GM11168 (cell line): ENCODE results near the gene TMEM106C.

Source experiments
- in situ Hi-C: fragments of 300-500 bp; cut with MboI; formaldehyde crosslinking; loops from one replicate; pipeline ENCODE4 v1.12.0; 2022; ENCODE audit warnings: low sequenced_read_pairs; ENCODE audit not compliant: unreplicated experiment

TMEM106C gene

DNA sequence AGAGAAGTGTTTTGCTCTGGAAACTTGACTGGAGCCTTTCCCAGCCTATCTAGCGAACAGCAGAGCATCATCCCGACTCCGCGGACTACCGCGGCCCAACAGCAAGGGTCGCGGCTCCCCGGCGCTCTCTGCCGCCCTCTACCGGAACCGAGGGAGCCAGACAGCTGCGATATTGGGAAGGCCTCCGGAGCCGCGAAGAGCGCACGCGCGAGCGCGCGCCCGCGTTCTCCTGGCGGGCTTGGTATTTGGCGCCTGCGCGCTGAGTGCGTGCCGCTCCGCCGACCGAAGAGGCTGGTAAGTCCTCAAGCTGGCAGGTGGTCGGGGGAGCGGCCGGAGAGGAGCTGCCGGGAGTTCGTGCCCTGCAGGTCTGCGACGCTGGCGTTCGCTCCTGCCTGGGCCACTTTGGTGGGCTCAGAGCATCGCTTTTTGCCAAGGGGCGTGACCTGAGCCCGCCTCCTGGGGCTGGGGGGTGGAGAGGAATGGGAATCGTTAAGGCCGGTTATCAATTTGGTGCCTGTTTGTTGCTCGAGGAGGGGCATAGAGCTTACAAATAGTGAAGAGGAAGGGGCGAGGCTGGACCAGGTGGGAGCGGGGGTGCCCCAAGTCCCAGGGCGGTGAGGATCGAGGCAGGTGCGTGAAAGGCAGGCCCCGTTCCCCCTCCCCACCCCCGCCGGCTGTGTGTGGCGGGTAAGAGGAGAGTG is at the start of gene TMEM106C:
Gene TMEM106C, plus strand, starts transcription at position 257 of the 701 bp plus-strand sequence. CDS start 641 bp downstream, outside the sequence.
- in situ Hi-C loops: no loop called here

GRCh38 chr12:47920913-47921312 is 42.5 kb upstream of the TMEM106C start:
- in situ Hi-C loops: no loop called here

DNA sequence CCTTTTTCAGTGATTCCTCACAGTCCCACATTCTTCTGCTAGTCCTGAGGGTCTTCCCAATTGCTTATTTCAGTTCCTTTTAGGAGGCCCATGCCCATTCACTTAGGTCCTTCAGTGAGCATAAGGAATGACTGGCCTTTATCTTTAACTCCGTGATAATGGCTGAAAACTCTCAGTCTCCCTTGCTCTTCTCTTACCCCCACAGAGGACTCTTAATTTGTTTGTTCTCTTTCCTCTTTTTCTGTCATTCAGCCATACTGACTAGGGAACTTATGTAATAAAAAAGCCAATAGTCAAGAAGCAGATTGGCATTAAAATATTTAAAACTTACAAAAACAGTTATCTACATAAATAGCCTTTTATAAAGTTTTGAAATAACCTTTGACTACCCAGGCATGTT is 41.5 kb upstream of the TMEM106C start:
- in situ Hi-C loops: no loop called here

- in situ Hi-C loops: no loop called here
These were observed 36.0 kb upstream of the TMEM106C start for GRCh38 chr12:47927346-47927745.

GRCh38 chr12:47930634-47931033 is 32.8 kb upstream of the TMEM106C start:
- in situ Hi-C loops: no loop called here

- in situ Hi-C loops: no loop called here
These were observed 32.2 kb upstream of the TMEM106C start for GRCh38 chr12:47931187-47931586.

DNA sequence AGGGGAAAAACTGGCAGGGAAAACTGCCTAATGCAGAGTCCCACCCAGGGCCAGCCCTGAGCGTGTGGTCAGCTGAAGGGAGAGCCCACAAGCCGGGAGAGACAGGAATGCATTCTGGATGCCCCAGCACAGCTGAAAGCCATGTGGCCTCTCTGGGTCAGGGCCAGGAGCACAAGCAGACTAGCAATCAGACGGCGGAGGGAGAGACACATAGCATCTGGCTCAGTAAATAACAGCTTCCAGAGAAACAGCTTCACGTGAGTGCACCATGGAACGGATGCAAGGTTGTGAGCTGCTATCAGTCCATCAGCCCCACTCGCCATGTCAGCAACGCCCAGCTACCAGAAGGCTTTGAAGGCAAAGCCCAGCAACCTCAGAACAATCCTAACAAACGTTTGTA is 28.2 kb upstream of the TMEM106C start:
- in situ Hi-C loops: no loop called here

DNA sequence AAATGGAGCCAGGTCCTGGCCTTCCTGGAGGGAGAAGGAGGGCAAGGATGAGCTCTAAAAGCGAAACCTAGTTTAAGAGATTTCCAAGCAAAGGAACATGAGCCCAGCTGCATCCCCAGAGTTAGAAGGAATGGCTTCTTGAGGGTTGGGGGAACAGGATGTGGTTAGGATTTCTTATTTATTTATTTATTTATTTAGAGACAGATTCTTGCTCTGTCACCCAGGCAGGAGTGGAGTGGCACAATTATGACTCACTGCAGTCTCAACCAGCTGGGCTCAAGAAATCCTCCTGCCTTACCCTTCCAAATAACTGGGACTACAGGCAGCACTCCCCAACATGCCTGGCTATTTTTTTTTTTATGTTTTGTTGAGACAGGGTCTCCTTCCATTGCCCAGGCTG is 25.3 kb upstream of the TMEM106C start:
- in situ Hi-C loops: no loop called here

DNA sequence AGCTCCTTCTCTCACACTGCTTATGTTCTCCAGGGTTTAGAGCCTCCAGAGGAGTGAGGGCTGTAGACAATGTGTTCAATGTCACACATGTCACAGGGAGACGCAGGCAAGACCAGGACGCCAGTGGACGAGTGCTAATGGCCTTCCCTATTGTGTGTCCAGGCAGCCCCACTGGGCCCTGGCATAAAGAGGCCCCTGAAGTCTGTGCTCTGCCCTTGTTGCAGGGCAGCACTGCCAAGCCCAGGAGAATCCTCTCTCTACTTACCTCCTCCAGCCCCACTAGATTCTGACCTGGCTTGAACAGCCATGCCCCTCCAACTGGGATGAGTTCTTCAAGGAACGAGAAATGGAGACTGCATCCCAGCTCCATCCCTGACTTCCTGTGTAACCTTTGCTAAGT is 24.8 kb upstream of the TMEM106C start:
- in situ Hi-C loops: no loop called here

- in situ Hi-C loops: no loop called here
These were observed 24.3 kb upstream of the TMEM106C start for GRCh38 chr12:47939009-47939601.

DNA sequence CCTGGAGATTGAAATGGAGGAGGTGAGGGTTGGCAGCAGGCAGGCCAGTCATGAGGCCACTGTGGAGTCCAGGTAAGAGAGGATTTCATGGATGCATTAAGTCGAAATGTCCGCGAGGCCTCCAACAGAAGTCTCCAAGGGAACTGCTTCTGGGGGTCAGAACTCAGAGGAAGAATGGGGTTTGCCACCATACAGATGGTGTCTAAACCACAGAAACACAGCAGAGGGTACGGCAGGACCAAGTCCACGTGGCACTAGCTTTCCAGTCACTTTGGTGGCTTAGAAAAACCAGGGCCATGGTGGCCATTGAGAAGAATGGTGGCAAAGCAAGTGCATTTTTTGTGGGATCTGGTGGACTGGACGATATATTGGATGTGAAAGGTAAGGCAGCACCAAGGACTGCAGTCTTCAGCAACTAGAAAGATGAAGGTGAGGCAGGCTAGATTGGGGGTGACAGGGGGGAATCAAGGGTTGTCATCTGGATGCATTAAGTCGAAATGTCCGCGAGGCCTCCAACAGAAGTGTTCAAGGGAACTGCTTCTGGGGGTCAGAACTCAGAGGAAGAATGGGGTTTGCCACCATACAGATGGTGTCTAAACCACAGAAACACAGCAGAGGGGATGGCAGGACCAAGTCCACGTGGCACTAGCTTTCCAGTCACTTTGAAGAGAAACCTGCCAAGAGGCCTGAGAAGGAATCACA is 22.5 kb upstream of the TMEM106C start:
- in situ Hi-C loops: no loop called here

DNA sequence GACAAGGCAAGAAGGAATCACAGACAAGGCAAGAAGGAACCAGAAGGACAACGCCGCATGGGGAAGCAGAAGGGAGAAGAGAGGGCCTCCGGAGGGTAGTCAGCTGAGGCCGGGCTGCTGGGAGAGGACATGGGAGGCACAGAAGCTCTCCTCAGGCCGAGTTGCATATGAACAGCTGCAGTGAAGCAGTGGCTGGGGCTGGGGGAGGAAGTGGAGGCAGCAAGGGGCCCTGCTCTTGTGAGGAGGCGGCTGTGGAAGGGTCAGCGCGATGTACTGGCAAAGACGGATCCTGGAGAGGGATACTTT is 22.0 kb upstream of the TMEM106C start:
- in situ Hi-C loops: no loop called here

- in situ Hi-C loops: no loop called here
These were observed 21.4 kb upstream of the TMEM106C start for GRCh38 chr12:47941871-47942613.

DNA sequence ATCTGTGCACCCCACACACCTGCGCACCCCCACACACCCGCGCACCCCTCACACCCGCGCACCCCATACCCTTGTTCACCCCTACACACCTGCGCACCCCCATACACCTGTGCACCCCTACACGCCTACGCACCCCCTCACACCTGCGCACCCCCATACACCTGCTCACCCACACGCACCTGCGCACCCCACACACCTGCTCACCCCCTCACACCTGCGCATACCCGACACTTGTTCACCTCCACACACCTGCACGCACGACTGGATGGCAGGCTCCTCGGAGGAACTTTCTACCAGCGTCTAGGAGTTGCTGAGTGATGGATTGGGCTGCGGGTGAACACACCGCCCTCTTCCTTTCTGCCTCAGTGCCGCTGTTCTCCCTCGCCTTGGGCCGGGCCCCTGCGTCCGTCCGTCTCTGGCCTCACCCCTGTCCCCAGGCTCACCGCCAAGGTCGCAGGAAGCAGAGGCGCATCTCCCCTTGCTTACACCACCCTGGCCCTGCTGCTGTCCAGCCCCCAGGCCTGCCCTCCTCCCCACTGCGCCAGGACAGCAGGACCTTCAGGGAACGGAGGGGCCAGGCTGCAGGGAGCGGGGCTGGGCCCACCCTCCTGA is 20.7 kb upstream of the TMEM106C start:
- in situ Hi-C loops: no loop called here

GRCh38 chr12:47943623-47944340 is 19.6 kb upstream of the TMEM106C start:
- in situ Hi-C loops: no loop called here

DNA sequence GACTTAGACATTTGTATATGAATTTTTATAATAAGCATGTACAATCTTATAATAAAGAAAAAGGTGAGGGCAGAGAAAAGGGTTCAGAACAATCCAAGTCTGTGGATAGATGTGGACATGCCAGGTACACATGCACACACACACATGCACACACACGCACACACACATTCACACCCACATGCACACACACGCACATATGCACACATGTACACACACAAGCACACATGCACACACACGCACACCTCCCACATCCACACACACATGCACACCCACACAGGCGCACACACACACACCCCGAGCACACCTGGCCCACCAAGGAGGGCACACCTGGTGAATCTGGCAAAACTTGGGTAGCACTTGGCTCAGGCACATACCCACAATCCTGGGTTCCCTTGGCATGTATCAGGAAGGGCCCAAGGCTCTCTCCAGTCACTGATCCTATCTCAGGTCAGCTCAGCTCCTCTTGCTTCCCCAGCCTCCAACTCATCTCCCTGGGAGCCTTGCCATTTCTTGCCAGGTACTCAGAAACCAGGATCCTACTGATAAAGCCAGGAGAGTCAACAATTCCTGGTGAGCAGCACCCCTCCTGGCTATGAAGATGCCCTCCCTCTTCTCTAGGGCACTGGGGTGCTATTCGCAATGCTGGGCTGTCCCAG is 18.6 kb upstream of the TMEM106C start:
- in situ Hi-C loops: no loop called here

DNA sequence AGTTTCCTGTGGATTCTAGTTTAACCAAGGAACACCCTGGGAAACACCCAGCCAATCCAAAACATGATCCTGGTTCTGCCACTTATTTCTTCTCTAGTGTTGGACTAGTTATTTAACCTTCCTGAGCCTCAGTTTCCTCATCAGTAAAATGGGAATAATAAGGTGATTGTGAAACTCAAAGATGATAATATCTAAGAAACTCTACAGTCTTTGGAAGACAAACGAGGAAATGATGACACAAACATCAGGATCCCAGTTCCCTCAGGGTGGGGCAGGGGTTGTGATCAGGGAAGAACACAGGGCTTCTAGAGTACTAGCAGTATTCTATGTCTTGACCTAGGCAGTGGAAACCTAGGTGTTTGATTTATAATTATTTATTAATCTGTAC is 18.1 kb upstream of the TMEM106C start:
- in situ Hi-C loops: no loop called here

DNA sequence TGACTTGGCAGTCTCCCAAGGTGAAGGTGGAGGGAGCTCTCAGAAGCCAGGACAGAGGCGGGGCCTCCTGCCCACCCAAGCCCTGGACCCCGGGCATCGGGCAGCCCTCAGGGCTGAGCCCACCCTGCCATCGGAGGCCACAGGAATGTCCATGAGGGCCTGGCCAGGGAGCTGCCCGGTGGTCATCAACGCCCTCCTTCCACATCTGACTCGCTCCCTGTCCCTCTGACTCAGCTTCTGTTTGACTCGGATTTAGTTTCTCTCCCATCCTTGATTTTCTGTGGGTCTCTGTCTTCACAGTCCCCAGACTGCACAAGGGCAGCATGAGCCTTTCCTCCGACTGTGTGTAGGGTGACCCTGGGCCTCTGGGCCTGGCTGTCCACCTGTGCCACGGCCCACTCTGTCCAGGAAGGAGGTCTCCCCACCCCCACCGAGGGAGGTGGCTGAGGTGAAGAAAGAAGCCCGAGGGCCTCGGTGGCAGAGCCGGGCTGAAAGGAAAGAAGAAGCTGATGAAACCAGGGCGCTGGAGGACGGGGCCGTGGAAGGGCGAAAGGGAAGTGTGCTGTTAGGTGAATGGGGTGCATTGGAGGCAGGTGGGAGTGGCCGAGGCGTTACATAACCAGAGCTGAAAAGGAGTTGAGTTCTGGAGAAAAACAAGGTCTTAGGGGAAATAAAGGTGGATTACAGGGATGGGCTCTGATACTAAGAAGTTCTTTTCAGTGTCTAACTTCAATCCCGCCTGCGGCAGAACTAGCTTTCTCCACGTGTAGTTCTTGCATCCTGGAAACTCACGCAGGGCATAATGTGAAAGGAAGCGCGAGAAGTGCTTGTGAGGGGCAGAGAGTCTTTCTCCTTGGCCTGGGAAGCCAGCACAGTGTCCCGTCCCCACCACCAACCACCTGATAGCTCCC is 16.7 kb upstream of the TMEM106C start:
- in situ Hi-C loops: no loop called here

GRCh38 chr12:47947341-47947740 is 16.1 kb upstream of the TMEM106C start:
- in situ Hi-C loops: no loop called here
